NCI-H748 treated with DMSO at 0.1 percent for 48 hours (cell line): Measurements from ENCODE around the gene PDPK1.
"Not testable (repeated sequence)": the region's sequence is repeated elsewhere in the genome, so short reads cannot be mapped to it uniquely, and the experiment has no call there.

Experiments used
- DNase-seq: peaks from one replicate; lab custom pipeline; 2025; lab: John Stamatoyannopoulos, UW

PDPK1 gene

GRCh38 chr16:2611877-2612276 is 74.1 kb downstream of the PDPK1 start:
- DNase-seq: not testable (repeated sequence)

- not testable (repeated sequence) for DNase-seq
Measured at GRCh38 chr16:2613251-2613650, 75.4 kb downstream of the PDPK1 start.

GRCh38 chr16:2614761-2615191 is 77.0 kb downstream of the PDPK1 start:
- no peak for DNase-seq

GRCh38 chr16:2618964-2619363 is 81.1 kb downstream of the PDPK1 start:
- not testable (repeated sequence) for DNase-seq

- not testable (repeated sequence) for DNase-seq
Measured at GRCh38 chr16:2619628-2620027, 81.8 kb downstream of the PDPK1 start.

- not testable (repeated sequence) for DNase-seq
Measured at GRCh38 chr16:2620870-2621269, 83.0 kb downstream of the PDPK1 start.

- not testable (repeated sequence) for DNase-seq
Measured at GRCh38 chr16:2621395-2621794, 83.6 kb downstream of the PDPK1 start.

GRCh38 chr16:2627075-2627474 is 89.3 kb downstream of the PDPK1 start:
- DNase-seq: not testable (repeated sequence)

- not testable (repeated sequence) for DNase-seq
Measured at GRCh38 chr16:2631203-2631602, 93.4 kb downstream of the PDPK1 start.

GRCh38 chr16:2632291-2632690 is 94.5 kb downstream of the PDPK1 start:
- not testable (repeated sequence) for DNase-seq

- not testable (repeated sequence) for DNase-seq
Measured at GRCh38 chr16:2639071-2639721, 101.4 kb downstream of the PDPK1 start.

GRCh38 chr16:2639722-2640072 is 101.9 kb downstream of the PDPK1 start:
- DNase-seq: not testable (repeated sequence)

- DNase-seq: not testable (repeated sequence)
Measured at GRCh38 chr16:2642561-2642960, 104.7 kb downstream of the PDPK1 start.

- not testable (repeated sequence) for DNase-seq
Measured at GRCh38 chr16:2644754-2645453, 107.1 kb downstream of the PDPK1 start.

- DNase-seq: not testable (repeated sequence)
Measured at GRCh38 chr16:2651268-2651871, 113.5 kb downstream of the PDPK1 start.
